Measurements from ENCODE around the gene FCHSD2. TPM values are rescaled to one million over a fixed set of nuclear protein-coding genes. Genes with fewer than 3 reads are reported as not detected.
A peak's percentile ranks its signal among the peaks of the same experiment; 100 is the strongest.

Gene FCHSD2
- total RNA-seq, 1 donor from 2014 or later = 16.3 TPM

DNA sequence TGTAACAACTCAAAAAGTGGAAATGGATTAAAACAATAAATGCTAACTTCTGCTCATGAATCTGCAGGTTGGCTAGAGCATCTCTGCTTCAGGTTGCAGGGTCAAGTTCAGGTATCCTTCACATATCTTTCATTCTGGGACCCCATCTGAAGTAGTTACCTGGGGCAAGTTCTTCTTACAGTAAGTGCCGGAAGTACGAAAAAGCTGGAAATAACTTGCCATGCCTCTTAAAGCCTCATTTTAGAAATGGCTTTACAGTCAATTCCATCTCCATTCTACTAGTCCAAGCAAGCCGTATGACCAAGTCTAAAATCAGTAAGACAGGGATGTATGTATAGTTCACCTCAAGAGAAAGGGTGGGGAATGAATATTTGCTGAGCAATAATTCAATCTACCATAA is 93.7 kb downstream of the FCHSD2 start:
- Histone ChIP-seq H3K4me3 (peak overlapping the region in 1 of 2 donors; percentile 6), H3K4me1 (peaks cover 0 to 14% of the 10 kb centered on the region in 2 donors), H3K36me3 (no peaks in the 10 kb centered on the region), H3K9me3 (no peaks in the 10 kb centered on the region), H3K27me3 (no peaks in the 10 kb centered on the region), H3K27ac (peak overlapping the region; percentile 11 to 50)
- TF ChIP-seq, protein P1, sequence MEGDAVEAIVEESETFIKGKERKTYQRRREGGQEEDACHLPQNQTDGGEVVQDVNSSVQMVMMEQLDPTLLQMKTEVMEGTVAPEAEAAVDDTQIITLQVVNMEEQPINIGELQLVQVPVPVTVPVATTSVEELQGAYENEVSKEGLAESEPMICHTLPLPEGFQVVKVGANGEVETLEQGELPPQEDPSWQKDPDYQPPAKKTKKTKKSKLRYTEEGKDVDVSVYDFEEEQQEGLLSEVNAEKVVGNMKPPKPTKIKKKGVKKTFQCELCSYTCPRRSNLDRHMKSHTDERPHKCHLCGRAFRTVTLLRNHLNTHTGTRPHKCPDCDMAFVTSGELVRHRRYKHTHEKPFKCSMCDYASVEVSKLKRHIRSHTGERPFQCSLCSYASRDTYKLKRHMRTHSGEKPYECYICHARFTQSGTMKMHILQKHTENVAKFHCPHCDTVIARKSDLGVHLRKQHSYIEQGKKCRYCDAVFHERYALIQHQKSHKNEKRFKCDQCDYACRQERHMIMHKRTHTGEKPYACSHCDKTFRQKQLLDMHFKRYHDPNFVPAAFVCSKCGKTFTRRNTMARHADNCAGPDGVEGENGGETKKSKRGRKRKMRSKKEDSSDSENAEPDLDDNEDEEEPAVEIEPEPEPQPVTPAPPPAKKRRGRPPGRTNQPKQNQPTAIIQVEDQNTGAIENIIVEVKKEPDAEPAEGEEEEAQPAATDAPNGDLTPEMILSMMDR (IDR thresholded peaks at IDR 0.05) = no peak
- intact Hi-C loops (cut with DNase I) = no loop called here
- no peak for DNase-seq (ENCODE audit: low spot score in 2 of 2)

DNA sequence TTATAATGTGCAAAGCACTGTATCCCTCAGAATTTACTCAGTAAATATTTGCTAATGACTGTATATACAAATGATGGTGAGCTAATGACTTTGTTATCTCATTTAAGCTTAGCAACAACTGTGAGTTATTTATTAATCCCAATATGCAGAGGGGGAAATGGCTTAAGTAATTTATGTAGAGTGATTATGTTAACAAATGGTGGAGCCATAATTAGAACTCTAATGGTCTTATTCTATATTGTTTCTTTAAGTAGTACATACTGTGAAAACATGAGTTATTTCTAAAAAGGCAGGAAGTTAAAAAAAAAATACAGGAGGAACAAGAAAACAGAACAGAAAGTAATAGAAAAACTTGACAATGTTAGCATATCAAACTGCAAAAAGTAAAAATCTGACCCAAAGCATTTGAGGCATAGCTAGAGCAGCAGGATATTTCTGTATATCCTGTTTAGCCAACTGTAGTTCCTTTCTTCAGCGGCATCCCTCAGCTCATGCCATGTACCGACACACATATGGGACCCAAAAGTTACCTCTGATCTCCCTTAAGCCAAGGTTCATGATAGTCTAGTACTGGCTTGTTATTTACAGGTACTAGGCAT is 94.2 kb downstream of the FCHSD2 start:
- peak overlapping the region; percentile 11 to 50 for H3K27ac ChIP-seq
- peak overlapping the region in 1 of 2 donors; percentile 6 for H3K4me3 ChIP-seq
- H3K9me3 ChIP-seq = no peaks in the 10 kb centered on the region
- no peaks in the 10 kb centered on the region for H3K27me3 ChIP-seq
- no peak for DNase-seq (ENCODE audit: low spot score in 2 of 2)
- intact Hi-C loops (cut with DNase I) = no loop called here
- no peaks in the 10 kb centered on the region for H3K36me3 ChIP-seq
- TF ChIP-seq, protein P1 (IDR thresholded peaks at IDR 0.05) = no peak
- peaks cover 0 to 14% of the 10 kb centered on the region in 2 donors for H3K4me1 ChIP-seq

DNA sequence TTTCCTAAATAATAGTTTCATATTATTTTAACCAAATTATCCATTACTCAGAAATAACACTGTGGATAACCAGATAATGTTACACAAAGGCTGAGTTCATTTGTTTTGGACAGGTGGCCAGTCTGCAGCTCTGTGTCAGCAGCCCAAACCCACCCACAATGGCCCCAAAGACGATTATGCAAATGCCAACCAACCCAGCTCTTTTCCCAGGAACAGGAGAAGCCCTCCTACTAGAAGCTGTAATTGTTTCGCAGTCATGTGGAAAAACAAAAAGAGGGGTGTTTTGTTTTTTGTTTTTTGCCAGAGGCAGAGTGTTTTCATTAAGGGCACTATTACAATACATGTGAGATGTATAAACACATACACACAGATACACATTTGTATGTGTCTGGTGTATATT is 102.1 kb downstream of the FCHSD2 start:
- Histone ChIP-seq H3K36me3 (peaks cover 0 to 7% of the 10 kb centered on the region in 2 donors), H3K4me3 (no peak overlapping the region), H3K27me3 (no peaks in the 10 kb centered on the region), H3K9me3 (no peaks in the 10 kb centered on the region), H3K27ac (no peak overlapping the region), H3K4me1 (no peaks in the 10 kb centered on the region)
- intact Hi-C loops (cut with DNase I) = no loop called here
- DNase-seq (ENCODE audit: low spot score in 2 of 2) = no peak
- TF ChIP-seq, protein P1 (IDR thresholded peaks at IDR 0.05) = no peak

DNA sequence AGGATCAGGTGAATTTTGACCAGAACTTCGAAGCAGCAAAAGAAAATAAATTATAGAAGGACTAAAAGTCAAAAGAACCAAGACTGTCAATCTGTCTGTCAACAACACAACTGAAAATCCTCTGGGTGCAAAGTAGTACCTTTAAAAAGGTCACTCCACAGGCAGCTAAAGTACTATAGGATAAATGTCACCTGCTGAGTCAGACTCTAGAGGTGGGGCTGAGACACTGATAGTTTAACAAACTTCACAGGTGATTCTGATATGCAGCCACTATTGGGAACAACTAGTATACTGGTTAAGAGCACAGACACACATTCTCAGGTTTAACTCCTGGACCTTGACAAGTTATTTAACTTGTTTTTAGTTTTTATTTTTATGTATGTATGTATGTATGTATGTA is 107.3 kb downstream of the FCHSD2 start:
- Histone ChIP-seq H3K4me1 (no peaks in the 10 kb centered on the region), H3K4me3 (no peak overlapping the region), H3K36me3 (peaks cover 0 to 7% of the 10 kb centered on the region in 2 donors), H3K9me3 (no peaks in the 10 kb centered on the region), H3K27ac (no peak overlapping the region), H3K27me3 (no peaks in the 10 kb centered on the region)
- intact Hi-C loops (cut with DNase I) = no loop called here
- DNase-seq (ENCODE audit: low spot score in 2 of 2) = no peak
- TF ChIP-seq, protein P1 (IDR thresholded peaks at IDR 0.05) = no peak

DNA sequence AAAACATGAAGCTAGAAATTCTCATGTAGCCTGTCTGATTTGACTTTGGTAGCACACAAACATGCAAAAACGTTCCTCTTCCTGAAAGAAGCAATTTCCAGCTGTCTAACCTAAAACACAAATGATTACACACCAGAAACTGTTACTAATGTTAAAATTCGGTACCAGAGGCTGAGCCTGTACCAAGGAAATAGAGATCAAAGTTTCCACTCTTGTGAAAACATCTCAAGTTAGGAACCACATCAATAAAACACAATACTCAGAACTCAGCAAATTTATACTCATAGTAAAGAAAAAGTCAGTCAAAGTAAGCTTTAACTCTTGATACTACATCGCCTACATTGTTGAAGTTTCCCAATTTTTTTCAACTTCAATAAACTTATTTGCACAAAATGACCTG is 107.8 kb downstream of the FCHSD2 start:
- H3K27ac ChIP-seq = no peak overlapping the region
- no peaks in the 10 kb centered on the region for H3K9me3 ChIP-seq
- no peaks in the 10 kb centered on the region for H3K27me3 ChIP-seq
- H3K4me3 ChIP-seq = no peak overlapping the region
- H3K4me1 ChIP-seq = no peaks in the 10 kb centered on the region
- intact Hi-C loops (cut with DNase I) = no loop called here
- peaks cover 0 to 7% of the 10 kb centered on the region in 2 donors for H3K36me3 ChIP-seq
- TF ChIP-seq, protein P1 (IDR thresholded peaks at IDR 0.05) = no peak
- DNase-seq (ENCODE audit: low spot score in 2 of 2) = no peak

DNA sequence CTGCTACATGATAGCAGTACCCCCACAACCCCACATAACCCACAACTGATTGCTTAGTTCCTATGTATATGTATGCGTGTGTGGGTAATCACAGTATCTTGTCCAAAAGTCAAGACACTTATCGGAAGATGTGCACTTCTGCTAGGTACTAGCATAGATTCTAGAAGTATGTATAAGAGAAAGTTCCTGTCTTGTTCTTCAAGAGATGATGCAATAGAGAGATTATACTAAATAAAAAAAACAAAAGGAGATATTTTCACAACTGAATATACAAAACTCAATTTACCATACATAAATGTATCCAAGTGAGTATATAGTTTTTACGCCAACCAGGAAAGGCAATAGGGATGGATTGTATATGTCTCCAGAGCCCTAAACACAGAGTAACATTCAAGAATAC is 112.0 kb downstream of the FCHSD2 start:
- Histone ChIP-seq H3K4me1 (no peaks in the 10 kb centered on the region), H3K27me3 (no peaks in the 10 kb centered on the region), H3K27ac (no peak overlapping the region), H3K9me3 (peaks cover 0 to 14% of the 10 kb centered on the region in 2 donors), H3K4me3 (no peak overlapping the region), H3K36me3 (peaks cover 0 to under 1% of the 10 kb centered on the region in 2 donors)
- DNase-seq (ENCODE audit: low spot score in 2 of 2) = no peak
- TF ChIP-seq, protein P1 (IDR thresholded peaks at IDR 0.05) = no peak
- intact Hi-C loops (cut with DNase I) = no loop called here
